HG03103 (cell line): ENCODE measurements around the gene ERFL.
"Not testable (repeated sequence)": the region's sequence is repeated elsewhere in the genome, so short reads cannot be mapped to it uniquely, and the experiment has no call there.

Source experiments
- ATAC-seq: cut with Tn5 transposase; IDR thresholded peaks from one replicate; pipeline ENCODE4 v1.9.1; 2021; ENCODE audit warnings: low read depth; ENCODE audit not compliant: unreplicated experiment

The ERFL gene

GRCh38 chr19:41914424-41914834 lies 13.8 kb downstream of the ERFL start:
- ATAC-seq: not testable (repeated sequence)

- no peak for ATAC-seq
These were observed 14.5 kb downstream of the ERFL start for GRCh38 chr19:41913538-41914423.

- ATAC-seq: no peak
These were observed 15.2 kb downstream of the ERFL start for GRCh38 chr19:41912899-41913537.

GRCh38 chr19:41911889-41912731 lies 16.1 kb downstream of the ERFL start:
- no peak for ATAC-seq

GRCh38 chr19:41910992-41911888 lies 17.0 kb downstream of the ERFL start:
- no peak for ATAC-seq

GRCh38 chr19:41910240-41910991 lies 17.8 kb downstream of the ERFL start:
- ATAC-seq: no peak

- ATAC-seq: no peak
These were observed 18.5 kb downstream of the ERFL start for GRCh38 chr19:41909706-41910105.

GRCh38 chr19:41908724-41909464 lies 19.4 kb downstream of the ERFL start:
- ATAC-seq: no peak

GRCh38 chr19:41907994-41908615 lies 20.1 kb downstream of the ERFL start:
- ATAC-seq: no peak

- no peak for ATAC-seq
These were observed 21.2 kb downstream of the ERFL start for GRCh38 chr19:41906916-41907680.

GRCh38 chr19:41906271-41906670 lies 22.0 kb downstream of the ERFL start:
- ATAC-seq: no peak

GRCh38 chr19:41905273-41906002 lies 22.8 kb downstream of the ERFL start:
- no peak for ATAC-seq

GRCh38 chr19:41904118-41904870 lies 24.0 kb downstream of the ERFL start:
- ATAC-seq: no peak

- no peak for ATAC-seq
These were observed 24.9 kb downstream of the ERFL start for GRCh38 chr19:41903193-41903953.

- no peak for ATAC-seq
These were observed 25.7 kb downstream of the ERFL start for GRCh38 chr19:41902594-41902993.
